SK-N-SH (cell line): ENCODE data around the gene EEF1AKMT3. TPM values are rescaled to one million over a fixed set of nuclear protein-coding genes. Genes with fewer than 3 reads are reported as not detected.

ENCODE experiments used
- CTCF ChIA-PET: fragments of 300-600, 350-600 bp; formaldehyde crosslinking; extraction: SDS; loops from one replicate; lab custom pipeline; 2021; lab: Yijun Ruan, JAX
- POLR2A ChIA-PET: fragments of 350-600 bp; sonication (Branson Sonifier 250); formaldehyde crosslinking; extraction: SDS; loops from one replicate; lab custom pipeline; 2020; ENCODE audit warnings: antibody characterized with exemption, inconsistent platforms; lab: Yijun Ruan, JAX
- DNase-seq: peaks from one replicate; pipeline ENCODE4 v3.0.0; 2012
- H2AFZ ChIP-seq: fragments of 200-600 bp; sonication (generic); 2 replicates; pipeline ENCODE4 v1.8.1; 2016; ENCODE audit warnings: antibody characterized with exemption, mild to moderate bottlenecking, low read depth
- H3F3A ChIP-seq: fragments of 200-600 bp; sonication (generic); replicated peaks from 2 replicates; pipeline ENCODE3; 2016; ENCODE audit warnings: antibody characterized with exemption, mild to moderate bottlenecking; ENCODE audit not compliant: insufficient read depth
- H3K27ac ChIP-seq, 2 experiments: fragments of 200-500 bp in 1 of 2; fragments of 200-600 bp in 1 of 2; sonication (Bioruptor generic) in 1 of 2; sonication (generic), shearing (Covaris generic) in 1 of 2; 2 replicates each; pipeline versions ENCODE4 v1.5.1 to v1.6.1; 2014 to 2016; ENCODE audit warnings: low read depth in 2 of 2, inconsistent platforms in 1 of 2, low read length in 1 of 2, mild to moderate bottlenecking in 1 of 2, mixed read lengths in 1 of 2
- H3K27me3 ChIP-seq: fragments of 200-600 bp; sonication (generic), shearing (Covaris generic); 2 replicates; pipeline ENCODE4 v1.6.1; 2016; ENCODE audit warnings: mixed run types; ENCODE audit not compliant: insufficient read depth
- H3K36me3 ChIP-seq, 2 experiments: fragments of 200-500 bp in 1 of 2; fragments of 200-600 bp in 1 of 2; sonication (Bioruptor generic) in 1 of 2; sonication (generic) in 1 of 2; replicated peaks in 1 of 2; 2 replicates each; pipeline versions ENCODE3 to v1.5.1; 2014 to 2016; ENCODE audit warnings: low read length in 1 of 2, mild to moderate bottlenecking in 1 of 2; ENCODE audit not compliant: insufficient read depth in 2 of 2, control insufficient read depth in 1 of 2
- H3K4me1 ChIP-seq, 2 experiments: fragments of 200-500 bp in 1 of 2; fragments of 200-600 bp in 1 of 2; sonication (Bioruptor generic) in 1 of 2; sonication (generic), shearing (Covaris generic) in 1 of 2; 2 replicates each; pipeline versions ENCODE4 v1.5.1 to v1.6.1; 2014 to 2016; ENCODE audit warnings: low read depth in 1 of 2, low read length in 1 of 2, mixed run types in 1 of 2; ENCODE audit not compliant: insufficient read depth in 2 of 2, control insufficient read depth in 1 of 2
- H3K4me2 ChIP-seq: fragments of 200-600 bp; sonication (generic), shearing (Covaris generic); 2 replicates; pipeline ENCODE4 v1.6.1; 2017; ENCODE audit warnings: mixed run types
- H3K4me3 ChIP-seq, 2 experiments: fragments of 200-500 bp in 1 of 2; fragments of 200-600 bp in 1 of 2; sonication (Bioruptor generic) in 1 of 2; sonication (generic), shearing (Covaris generic) in 1 of 2; 2 replicates each; pipeline versions ENCODE4 v1.5.1 to v1.8.1; 2014 to 2016; ENCODE audit warnings: low read depth in 2 of 2, inconsistent platforms in 1 of 2, low read length in 1 of 2, mild to moderate bottlenecking in 1 of 2, mixed read lengths in 1 of 2, moderate library complexity in 1 of 2
- H3K79me2 ChIP-seq: fragments of 200-600 bp; sonication (generic); 2 replicates; pipeline ENCODE4 v1.8.1; 2017; ENCODE audit warnings: mild to moderate bottlenecking; ENCODE audit not compliant: insufficient read depth
- H3K9ac ChIP-seq: fragments of 200-600 bp; sonication (generic); 2 replicates; pipeline ENCODE4 v1.6.1; 2017; ENCODE audit warnings: mixed run types
- H3K9me2 ChIP-seq: fragments of 200-600 bp; sonication (generic); 2 replicates; pipeline ENCODE4 v1.6.1; 2017; ENCODE audit warnings: mixed run types
- H3K9me3 ChIP-seq: fragments of 200-600 bp; sonication (generic); 2 replicates; pipeline ENCODE4 v1.6.1; 2017; ENCODE audit warnings: mixed run types, mild to moderate bottlenecking, moderate library complexity
- H4K20me1 ChIP-seq: fragments of 200-600 bp; sonication (generic); 2 replicates; pipeline ENCODE4 v1.6.1; 2017; ENCODE audit warnings: mild to moderate bottlenecking, mixed run types; ENCODE audit not compliant: insufficient read depth
- CHD2 ChIP-seq: fragments of 150-350 bp; IDR thresholded peaks from 2 replicates; pipeline ENCODE4 v1.6.1; 2018; ENCODE audit warnings: low read length; ENCODE audit not compliant: partially characterized antibody
- ELF1 ChIP-seq: IDR thresholded peaks from 2 replicates; pipeline ENCODE4 v1.4.0; 2012
- EP300 ChIP-seq, 2 experiments: IDR thresholded peaks; 2 replicates each; pipeline versions ENCODE4 v1.4.0 to v1.6.1; 2012; ENCODE audit warnings: borderline replicate concordance in 1 of 2, low read depth in 1 of 2, low read length in 1 of 2
- FOSL2 ChIP-seq: IDR thresholded peaks from 2 replicates; pipeline ENCODE4 v1.4.0; 2012; ENCODE audit warnings: low read depth, mild to moderate bottlenecking, moderate library complexity, borderline replicate concordance
- FOXJ3 ChIP-seq: sonication (generic); formaldehyde crosslinking; IDR thresholded peaks from 2 replicates; pipeline ENCODE4 v1.5.1; 2020; ENCODE audit warnings: mild to moderate bottlenecking, missing genetic modification reagents
- FOXM1 ChIP-seq: IDR thresholded peaks from 2 replicates; pipeline ENCODE4 v1.4.0; 2012; ENCODE audit warnings: low read depth, mild to moderate bottlenecking
- NFIC ChIP-seq: IDR thresholded peaks from 2 replicates; pipeline ENCODE4 v1.4.0; 2012; ENCODE audit warnings: borderline replicate concordance
- NRF1 ChIP-seq: IDR thresholded peaks from 2 replicates; pipeline ENCODE4 v1.6.1; 2012; ENCODE audit warnings: low read depth, mild to moderate bottlenecking, low read length
- RAD21 ChIP-seq: IDR thresholded peaks from 2 replicates; pipeline ENCODE4 v1.6.1; 2012; ENCODE audit warnings: mild to moderate bottlenecking, low read length
- RFX5 ChIP-seq: IDR thresholded peaks from 2 replicates; pipeline ENCODE4 v1.6.1; 2012; ENCODE audit warnings: mild to moderate bottlenecking, improper control_type of control experiment, low read length
- RXRA ChIP-seq: IDR thresholded peaks from 2 replicates; pipeline ENCODE4 v1.4.0; 2012; ENCODE audit warnings: low read depth, mild to moderate bottlenecking, borderline replicate concordance
- SMC3 ChIP-seq: IDR thresholded peaks from 2 replicates; pipeline ENCODE4 v1.6.1; 2012; ENCODE audit warnings: low read depth, low read length, improper control_type of control experiment
- TAF1 ChIP-seq: IDR thresholded peaks from 2 replicates; pipeline ENCODE4 v1.6.1; 2012; ENCODE audit warnings: low read depth, mild to moderate bottlenecking, low read length, moderate library complexity, borderline replicate concordance
- YY1 ChIP-seq: IDR thresholded peaks from 2 replicates; pipeline ENCODE4 v1.4.0; 2012; ENCODE audit warnings: low read depth, mild to moderate bottlenecking
- WGBS: methylation state at CpG from one replicate; pipeline ENCODE4 v1.1.6; 2017; ENCODE audit warnings: low lambda C conversion rate; 5-methylcytosine and 5-hydroxymethylcytosine counted together
- polyA plus RNA-seq, 3 experiments: library from polyadenylated mRNA; depleted of rRNA; stranded (reverse); fragments of >200 nt; gene quantifications; 2 replicates each; pipeline ENCODE4 v1.2.3, GENCODE V29; 2012
- TF ChIP-seq, protein P1 (sequence below): fragments of 200-600 bp; sonication (generic); IDR thresholded peaks from 2 replicates; pipeline ENCODE4 v1.6.1; 2017; ENCODE audit warnings: antibody characterized with exemption, mild to moderate bottlenecking, moderate library complexity
- TF ChIP-seq, protein P2 (sequence below): fragments of 150-350 bp; IDR thresholded peaks from 2 replicates; pipeline ENCODE4 v1.6.1; 2016; ENCODE audit warnings: mild to moderate bottlenecking, low read depth, low read length
- TF ChIP-seq, protein P3 (sequence below): IDR thresholded peaks from 2 replicates; pipeline ENCODE4; 2012
- TF ChIP-seq, protein P4 (sequence below): fragments of 150-350 bp; IDR thresholded peaks from 2 replicates; pipeline ENCODE4 v1.6.1; 2017; ENCODE audit warnings: antibody characterized with exemption, low read length, low read depth, borderline replicate concordance
- TF ChIP-seq, protein P5 (sequence below): IDR thresholded peaks from 2 replicates; pipeline ENCODE4 v1.4.0; 2012; ENCODE audit warnings: low read depth, borderline replicate concordance

Gene EEF1AKMT3
- polyA plus RNA-seq, 1 of the 3 experiments (the other 2 are of a cell fraction) = 10.3 TPM

DNA sequence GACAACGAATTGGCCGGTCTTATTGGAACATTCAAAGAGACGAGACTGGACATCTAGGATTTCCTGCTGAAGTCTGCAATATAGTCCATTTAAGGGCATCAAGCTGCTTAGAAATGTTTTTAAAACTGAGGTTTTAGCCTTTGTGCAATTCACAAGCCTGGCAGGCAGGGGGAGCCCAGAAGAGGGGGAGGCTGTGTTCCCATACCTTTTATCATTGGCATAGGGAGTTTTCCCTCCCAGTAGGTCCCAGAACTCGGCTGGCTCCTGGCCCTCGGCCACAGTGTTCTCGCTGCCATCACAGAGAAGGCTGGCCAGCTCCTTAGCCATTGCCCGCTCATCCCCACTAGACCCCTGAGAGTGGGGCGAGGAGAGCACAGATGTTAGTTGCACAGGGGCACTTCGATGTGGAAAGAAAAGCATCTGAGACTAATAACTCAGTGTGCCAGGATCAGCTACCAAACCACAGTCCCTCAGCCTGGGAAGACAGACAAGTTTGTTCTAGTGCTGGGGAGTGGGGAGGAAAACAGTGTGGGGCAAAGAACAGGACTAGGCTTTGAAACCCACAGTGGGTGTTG, 31.0 kb downstream of the EEF1AKMT3 start:
- ChIA-PET CTCF (interaction anchor here (0.9 to 12.0 kb wide), 18 partner anchors 9 to 104 kb away, joined by 3 to 96 read pairs (median 6); partner anchors contain the start of genes AVIL and TSFM), POLR2A (no interaction called here)
- H3K9ac ChIP-seq = no peak overlapping the region
- H3K4me2 ChIP-seq = no peak overlapping the region
- H3K9me2 ChIP-seq = no peaks in the 10 kb centered on the region
- H3K4me1 ChIP-seq = no peaks in the 10 kb centered on the region; a peak in 1 of 4 replicates
- H3F3A ChIP-seq = peaks cover 7% of the 10 kb centered on the region
- no peaks in the 10 kb centered on the region for H3K27me3 ChIP-seq
- H3K4me3 ChIP-seq = no peak overlapping the region
- no peak overlapping the region for H2AFZ ChIP-seq
- H3K9me3 ChIP-seq = no peaks in the 10 kb centered on the region
- H3K27ac ChIP-seq = no peak overlapping the region
- TF ChIP-seq FOSL2 (no peak), CHD2 (no peak), RFX5 (no peak), YY1 (no peak), FOXJ3 (no peak), NRF1 (no peak), TAF1 (no peak), RXRA (no peak), EP300 (IDR thresholded peaks at IDR 0.05; ENCODE audit: borderline replicate concordance in 1 of 2, low read depth in 1 of 2, low read length in 1 of 2) (no peak), SMC3 (peak; percentile 63), FOXM1 (no peak), NFIC (no peak), RAD21 (peak; percentile 64), ELF1 (no peak)
- TF ChIP-seq, protein P1, sequence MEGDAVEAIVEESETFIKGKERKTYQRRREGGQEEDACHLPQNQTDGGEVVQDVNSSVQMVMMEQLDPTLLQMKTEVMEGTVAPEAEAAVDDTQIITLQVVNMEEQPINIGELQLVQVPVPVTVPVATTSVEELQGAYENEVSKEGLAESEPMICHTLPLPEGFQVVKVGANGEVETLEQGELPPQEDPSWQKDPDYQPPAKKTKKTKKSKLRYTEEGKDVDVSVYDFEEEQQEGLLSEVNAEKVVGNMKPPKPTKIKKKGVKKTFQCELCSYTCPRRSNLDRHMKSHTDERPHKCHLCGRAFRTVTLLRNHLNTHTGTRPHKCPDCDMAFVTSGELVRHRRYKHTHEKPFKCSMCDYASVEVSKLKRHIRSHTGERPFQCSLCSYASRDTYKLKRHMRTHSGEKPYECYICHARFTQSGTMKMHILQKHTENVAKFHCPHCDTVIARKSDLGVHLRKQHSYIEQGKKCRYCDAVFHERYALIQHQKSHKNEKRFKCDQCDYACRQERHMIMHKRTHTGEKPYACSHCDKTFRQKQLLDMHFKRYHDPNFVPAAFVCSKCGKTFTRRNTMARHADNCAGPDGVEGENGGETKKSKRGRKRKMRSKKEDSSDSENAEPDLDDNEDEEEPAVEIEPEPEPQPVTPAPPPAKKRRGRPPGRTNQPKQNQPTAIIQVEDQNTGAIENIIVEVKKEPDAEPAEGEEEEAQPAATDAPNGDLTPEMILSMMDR = peak; percentile 79
- TF ChIP-seq, protein P2, sequence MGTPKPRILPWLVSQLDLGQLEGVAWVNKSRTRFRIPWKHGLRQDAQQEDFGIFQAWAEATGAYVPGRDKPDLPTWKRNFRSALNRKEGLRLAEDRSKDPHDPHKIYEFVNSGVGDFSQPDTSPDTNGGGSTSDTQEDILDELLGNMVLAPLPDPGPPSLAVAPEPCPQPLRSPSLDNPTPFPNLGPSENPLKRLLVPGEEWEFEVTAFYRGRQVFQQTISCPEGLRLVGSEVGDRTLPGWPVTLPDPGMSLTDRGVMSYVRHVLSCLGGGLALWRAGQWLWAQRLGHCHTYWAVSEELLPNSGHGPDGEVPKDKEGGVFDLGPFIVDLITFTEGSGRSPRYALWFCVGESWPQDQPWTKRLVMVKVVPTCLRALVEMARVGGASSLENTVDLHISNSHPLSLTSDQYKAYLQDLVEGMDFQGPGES = no peak
- TF ChIP-seq, protein P3, sequence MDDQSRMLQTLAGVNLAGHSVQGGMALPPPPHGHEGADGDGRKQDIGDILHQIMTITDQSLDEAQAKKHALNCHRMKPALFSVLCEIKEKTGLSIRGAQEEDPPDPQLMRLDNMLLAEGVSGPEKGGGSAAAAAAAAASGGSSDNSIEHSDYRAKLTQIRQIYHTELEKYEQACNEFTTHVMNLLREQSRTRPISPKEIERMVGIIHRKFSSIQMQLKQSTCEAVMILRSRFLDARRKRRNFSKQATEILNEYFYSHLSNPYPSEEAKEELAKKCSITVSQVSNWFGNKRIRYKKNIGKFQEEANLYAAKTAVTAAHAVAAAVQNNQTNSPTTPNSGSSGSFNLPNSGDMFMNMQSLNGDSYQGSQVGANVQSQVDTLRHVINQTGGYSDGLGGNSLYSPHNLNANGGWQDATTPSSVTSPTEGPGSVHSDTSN = no peak
- TF ChIP-seq, protein P4, sequence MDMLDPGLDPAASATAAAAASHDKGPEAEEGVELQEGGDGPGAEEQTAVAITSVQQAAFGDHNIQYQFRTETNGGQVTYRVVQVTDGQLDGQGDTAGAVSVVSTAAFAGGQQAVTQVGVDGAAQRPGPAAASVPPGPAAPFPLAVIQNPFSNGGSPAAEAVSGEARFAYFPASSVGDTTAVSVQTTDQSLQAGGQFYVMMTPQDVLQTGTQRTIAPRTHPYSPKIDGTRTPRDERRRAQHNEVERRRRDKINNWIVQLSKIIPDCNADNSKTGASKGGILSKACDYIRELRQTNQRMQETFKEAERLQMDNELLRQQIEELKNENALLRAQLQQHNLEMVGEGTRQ = no peak
- TF ChIP-seq, protein P5, sequence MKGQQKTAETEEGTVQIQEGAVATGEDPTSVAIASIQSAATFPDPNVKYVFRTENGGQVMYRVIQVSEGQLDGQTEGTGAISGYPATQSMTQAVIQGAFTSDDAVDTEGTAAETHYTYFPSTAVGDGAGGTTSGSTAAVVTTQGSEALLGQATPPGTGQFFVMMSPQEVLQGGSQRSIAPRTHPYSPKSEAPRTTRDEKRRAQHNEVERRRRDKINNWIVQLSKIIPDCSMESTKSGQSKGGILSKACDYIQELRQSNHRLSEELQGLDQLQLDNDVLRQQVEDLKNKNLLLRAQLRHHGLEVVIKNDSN = no peak
- WGBS = 56% methylated on average over 8 of the region's 9 CpGs
- no peaks in the 10 kb centered on the region for H4K20me1 ChIP-seq
- H3K36me3 ChIP-seq = peaks cover 21 to 63% of the 10 kb centered on the region in 2 experiments
- no peaks in the 10 kb centered on the region for H3K79me2 ChIP-seq
- DNase-seq = peak; percentile 68
